ENCODE measurements around the gene NPBWR2. TPM values are rescaled to one million over a fixed set of nuclear protein-coding genes. Genes with fewer than 3 reads are reported as not detected.

NPBWR2 gene
- polyA plus RNA-seq, 3 donors from 2014 or later, result not detected

DNA sequence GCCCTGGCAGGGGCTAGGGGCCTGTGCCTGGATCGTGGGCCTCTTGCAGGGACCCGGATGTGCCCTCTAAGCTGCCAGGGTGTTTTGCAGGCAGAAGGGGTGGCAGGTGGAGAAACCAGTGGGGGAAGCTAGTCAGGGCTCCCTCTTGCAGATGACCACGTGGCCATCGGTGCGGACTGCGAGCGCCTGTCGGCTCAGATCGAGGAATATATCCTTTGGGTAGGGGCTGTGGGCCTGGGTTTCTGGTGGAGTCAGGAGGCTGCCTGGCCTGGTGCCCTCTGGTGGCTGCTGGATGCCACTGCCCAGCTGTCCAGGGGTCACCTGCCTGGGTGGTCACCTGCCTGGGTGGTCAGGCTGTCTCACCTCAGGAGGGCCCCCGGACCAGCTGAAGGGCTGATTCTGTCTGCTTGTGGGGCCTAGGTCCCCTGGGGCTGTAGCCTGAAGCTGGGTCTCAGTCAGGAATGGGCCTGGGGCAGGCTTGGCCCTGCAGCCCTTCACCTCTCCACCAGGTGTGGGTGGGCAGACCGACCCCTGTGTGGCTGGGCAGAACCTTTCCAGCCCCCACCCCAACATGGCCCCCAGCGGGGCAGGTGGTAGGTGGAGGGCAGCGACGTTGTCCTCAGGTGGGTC, 37.6 kb downstream of the NPBWR2 start:
- H3K4me3 Mint-ChIP-seq, result no peak overlapping the region
- H3K27me3 Mint-ChIP-seq (ENCODE audit: low read depth in 3 of 3), result peaks cover 0 to 3% (median 0%) of the 10 kb centered on the region in 3 donors
- no peak overlapping the region for H3K27ac Mint-ChIP-seq
- peaks cover 0 to 3% (median 3%) of the 10 kb centered on the region in 3 donors for H3K36me3 Mint-ChIP-seq
- H3K4me1 Mint-ChIP-seq, result peaks cover 24 to 34% of the 10 kb centered on the region in 2 donors
- peak in 1 of 3 donors; percentile 27 for DNase-seq
- no peaks in the 10 kb centered on the region for H3K9me3 Mint-ChIP-seq

DNA sequence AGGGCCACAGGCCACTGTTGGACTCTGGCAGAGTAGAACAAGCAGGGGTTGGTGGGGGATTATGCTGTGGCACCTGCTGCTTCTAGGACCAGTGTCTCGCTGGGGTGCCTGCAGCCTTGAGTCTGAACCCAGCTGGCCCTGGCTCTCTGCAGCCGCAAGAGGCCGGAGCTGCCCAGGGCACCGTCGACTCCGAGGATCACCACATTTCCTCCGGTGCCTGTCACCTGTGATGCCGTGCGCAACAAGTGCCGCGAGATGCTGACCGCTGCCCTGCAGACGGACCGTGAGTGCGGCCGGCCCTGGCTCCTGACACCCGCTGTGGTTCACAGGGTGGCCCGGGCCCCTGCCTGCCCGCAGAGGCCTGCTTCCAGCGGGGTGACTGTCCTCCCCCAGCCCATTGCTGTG, 38.2 kb downstream of the NPBWR2 start:
- peaks cover 24 to 40% of the 10 kb centered on the region in 2 donors for H3K4me1 Mint-ChIP-seq
- no peaks in the 10 kb centered on the region for H3K9me3 Mint-ChIP-seq
- peaks cover 0 to 3% (median 3%) of the 10 kb centered on the region in 3 donors for H3K36me3 Mint-ChIP-seq
- H3K27ac Mint-ChIP-seq, result no peak overlapping the region
- H3K27me3 Mint-ChIP-seq (ENCODE audit: low read depth in 3 of 3), result peaks cover 0 to 3% (median 0%) of the 10 kb centered on the region in 3 donors
- no peak for DNase-seq
- H3K4me3 Mint-ChIP-seq, result no peak overlapping the region

DNA sequence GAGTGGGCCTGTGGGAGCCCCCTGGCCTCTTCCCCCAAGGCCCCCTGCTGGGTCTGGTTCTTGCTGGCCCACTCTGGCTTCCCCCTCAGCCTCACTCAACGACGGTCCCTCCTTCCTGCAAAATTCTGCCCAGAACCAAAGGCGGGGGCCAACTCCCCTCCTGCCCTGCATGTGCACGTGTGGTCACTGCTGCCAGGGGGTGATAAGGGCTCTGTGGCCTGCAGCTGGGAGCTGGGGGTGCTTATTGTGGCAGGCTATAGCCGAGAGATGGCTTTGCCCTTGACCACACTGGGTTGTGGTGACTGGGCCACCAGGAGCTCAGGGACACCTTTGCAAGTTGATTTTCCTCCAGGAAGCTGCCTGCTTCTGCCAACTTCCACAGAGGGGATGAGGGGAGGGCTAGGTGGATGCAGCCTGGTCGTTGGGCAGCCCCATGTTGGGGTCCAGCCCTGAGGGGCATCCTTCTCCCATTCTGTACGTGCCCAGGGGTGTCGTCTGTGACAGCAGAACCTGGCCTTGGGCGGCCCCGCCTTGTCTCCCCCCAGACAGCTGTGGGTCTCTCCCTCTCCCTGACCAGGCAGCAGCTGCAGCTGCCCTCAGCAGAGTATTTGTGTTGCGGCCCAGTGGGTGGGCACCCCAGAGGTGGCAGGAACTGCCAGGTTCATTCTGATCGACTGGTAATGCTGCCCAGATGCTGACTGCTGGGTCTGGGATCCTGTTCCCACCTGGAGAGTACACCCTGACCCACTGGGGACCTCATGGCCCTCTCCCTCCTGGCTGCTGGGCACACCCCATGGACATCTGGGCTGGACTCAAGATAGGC, 38.8 kb downstream of the NPBWR2 start:
- peaks cover 0 to 3% (median 2%) of the 10 kb centered on the region in 3 donors for H3K27me3 Mint-ChIP-seq (ENCODE audit: low read depth in 3 of 3)
- no peak overlapping the region for H3K4me3 Mint-ChIP-seq
- peaks cover 0 to 3% (median 3%) of the 10 kb centered on the region in 3 donors for H3K36me3 Mint-ChIP-seq
- no peak for DNase-seq
- H3K27ac Mint-ChIP-seq, result no peak overlapping the region
- no peaks in the 10 kb centered on the region for H3K9me3 Mint-ChIP-seq
- peaks cover 30 to 46% of the 10 kb centered on the region in 2 donors for H3K4me1 Mint-ChIP-seq

DNA sequence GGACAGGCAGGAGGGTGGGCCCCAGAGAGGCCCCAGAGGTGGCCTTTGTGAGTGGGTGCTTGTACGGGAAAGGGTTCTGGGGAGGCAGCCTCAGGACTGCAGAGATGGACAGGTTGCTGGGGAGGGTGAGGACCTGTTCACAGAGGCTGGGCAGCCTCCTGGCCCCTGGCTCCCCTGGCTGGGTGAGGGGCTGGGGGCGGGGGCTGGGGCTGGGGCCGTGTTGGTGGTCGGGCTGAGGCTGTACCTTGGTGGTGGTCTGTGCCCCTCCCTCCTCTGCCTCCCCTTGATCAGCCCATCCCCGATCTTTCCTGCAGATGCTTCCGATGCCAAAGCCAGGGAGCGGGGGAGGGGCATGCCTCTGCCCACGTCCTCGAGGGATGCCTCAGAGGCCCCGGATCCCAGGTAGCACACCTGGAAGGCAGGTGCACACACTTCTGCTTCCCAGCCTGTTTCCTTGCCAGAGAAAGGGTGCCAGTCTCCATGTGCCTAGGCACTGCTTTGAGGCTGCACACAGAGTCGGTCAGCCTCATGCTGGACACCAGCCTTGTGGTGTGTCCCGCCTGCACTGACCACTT, 39.5 kb downstream of the NPBWR2 start:
- H3K4me3 Mint-ChIP-seq, result no peak overlapping the region
- no peaks in the 10 kb centered on the region for H3K9me3 Mint-ChIP-seq
- H3K4me1 Mint-ChIP-seq, result peaks cover 31 to 49% of the 10 kb centered on the region in 2 donors
- H3K27me3 Mint-ChIP-seq (ENCODE audit: low read depth in 3 of 3), result peaks cover 0 to 3% (median 2%) of the 10 kb centered on the region in 3 donors
- peak overlapping the region in 2 of 6 donors; percentile 17 to 55 for H3K27ac Mint-ChIP-seq
- no peak for DNase-seq
- H3K36me3 Mint-ChIP-seq, result no peaks in the 10 kb centered on the region

DNA sequence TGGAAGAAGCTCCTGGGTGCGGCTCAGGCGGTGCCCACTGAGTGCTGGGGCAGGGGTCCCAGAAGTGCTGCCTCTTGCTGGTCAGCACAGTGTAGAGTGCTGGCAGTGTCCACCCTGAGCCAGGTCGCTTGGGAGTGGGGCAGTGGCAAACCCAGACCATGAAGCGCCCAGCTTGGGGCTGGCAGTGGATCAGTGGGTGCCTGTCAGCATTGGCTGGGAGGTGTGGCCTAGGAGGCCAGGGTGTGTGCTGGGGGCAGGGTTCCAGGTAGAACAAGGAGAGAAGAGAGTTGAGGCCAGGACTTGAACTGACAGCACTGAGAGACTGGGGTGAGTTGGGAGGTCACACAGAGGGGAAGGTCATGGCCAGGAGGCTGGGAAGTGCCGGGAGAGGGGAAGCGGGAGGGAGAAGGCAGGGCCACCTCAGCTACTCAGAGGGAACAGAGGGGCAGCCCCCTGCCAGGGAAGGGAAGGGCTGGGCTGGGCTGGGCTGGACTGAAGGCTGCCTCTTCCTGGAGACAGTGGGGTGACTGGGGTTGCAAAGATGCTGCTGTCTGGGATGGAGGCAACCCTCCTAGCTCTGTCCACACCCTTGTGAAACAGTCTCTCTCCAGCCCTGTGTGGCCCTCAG, 40.2 kb downstream of the NPBWR2 start:
- H3K27me3 Mint-ChIP-seq (ENCODE audit: low read depth in 3 of 3), result peaks cover 0 to 3% (median 2%) of the 10 kb centered on the region in 3 donors
- H3K4me3 Mint-ChIP-seq, result peak overlapping the region in 2 of 5 donors; percentile 12 to 13
- no peak for DNase-seq
- peaks cover 31 to 51% of the 10 kb centered on the region in 2 donors for H3K4me1 Mint-ChIP-seq
- no peaks in the 10 kb centered on the region for H3K9me3 Mint-ChIP-seq
- no peaks in the 10 kb centered on the region for H3K36me3 Mint-ChIP-seq
- peak overlapping the region in 4 of 6 donors; percentile 35 to 76 (median 53) for H3K27ac Mint-ChIP-seq

DNA sequence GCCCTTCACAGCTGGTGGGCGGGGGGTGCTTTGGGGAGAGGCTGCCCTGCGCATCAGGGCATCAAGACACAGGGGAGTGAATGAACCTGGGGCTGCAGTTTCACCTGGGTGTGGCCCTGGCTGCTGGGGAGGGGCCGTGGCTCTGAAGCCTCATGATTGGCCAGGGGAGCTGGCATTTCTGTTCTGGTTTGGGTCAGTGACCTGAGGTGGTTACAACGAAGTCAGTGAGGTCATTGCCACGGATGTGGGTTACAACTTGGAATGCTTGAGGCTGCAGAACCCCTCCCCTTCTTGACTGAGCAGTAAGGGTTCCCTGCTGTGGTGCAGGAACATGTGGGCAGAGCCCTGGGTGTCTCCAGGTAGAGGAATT, 41.4 kb downstream of the NPBWR2 start:
- peak; percentile 84 to 86 (median 86) for DNase-seq
- peaks cover 0 to 3% (median 2%) of the 10 kb centered on the region in 3 donors for H3K27me3 Mint-ChIP-seq (ENCODE audit: low read depth in 3 of 3)
- no peaks in the 10 kb centered on the region for H3K36me3 Mint-ChIP-seq
- H3K9me3 Mint-ChIP-seq, result no peaks in the 10 kb centered on the region
- H3K4me1 Mint-ChIP-seq, result peaks cover 31 to 53% of the 10 kb centered on the region in 2 donors
- peak overlapping the region; percentile 64 to 96 (median 88) for H3K27ac Mint-ChIP-seq
- H3K4me3 Mint-ChIP-seq, result peak overlapping the region; percentile 71 to 81 (median 78)

DNA sequence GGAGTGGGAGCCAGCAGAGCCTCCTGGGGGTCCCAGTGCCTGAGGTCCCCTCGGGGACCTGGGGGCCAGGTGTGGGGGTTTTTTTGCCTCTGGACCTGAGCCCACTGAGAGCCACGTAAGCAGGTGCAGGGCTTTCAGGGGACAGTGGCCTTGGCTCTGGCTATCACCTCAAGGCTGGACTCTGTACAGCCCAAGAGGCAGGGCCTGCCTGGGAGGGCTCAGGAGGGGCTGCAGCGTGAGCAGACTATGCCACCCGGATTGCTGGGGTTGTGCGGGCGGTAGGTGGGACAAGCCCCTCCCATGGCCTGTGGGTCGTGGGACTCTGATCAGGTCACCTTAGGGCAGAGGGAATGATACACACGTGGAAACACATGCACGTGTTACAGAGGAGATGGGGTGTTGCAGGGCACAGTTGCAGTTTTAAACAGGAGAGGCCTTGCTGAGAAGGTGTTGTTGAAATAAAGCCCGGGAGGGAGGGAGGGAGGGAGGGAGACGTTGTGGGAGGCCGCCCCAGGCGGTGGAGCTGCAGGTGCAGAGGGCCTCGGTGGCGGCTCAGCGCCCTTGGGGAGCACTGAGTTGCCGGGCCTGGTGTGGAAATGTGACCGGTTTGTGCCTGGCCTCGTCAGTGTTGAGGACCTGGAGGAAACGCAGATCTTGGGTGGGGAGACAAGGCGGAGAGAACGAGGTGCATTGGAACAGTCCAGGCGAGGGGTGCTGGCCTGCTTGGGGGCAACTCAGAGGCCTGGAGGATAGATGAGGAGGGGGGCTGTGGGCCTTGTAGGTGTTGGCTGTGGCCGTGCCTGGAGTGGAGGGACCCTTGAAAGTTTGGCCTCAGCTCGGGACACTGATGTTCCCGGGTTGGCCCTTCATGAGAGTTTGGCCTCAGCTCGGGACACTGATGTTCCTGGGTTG, 42.0 kb downstream of the NPBWR2 start:
- peaks cover 0 to 3% (median 2%) of the 10 kb centered on the region in 3 donors for H3K27me3 Mint-ChIP-seq (ENCODE audit: low read depth in 3 of 3)
- peak overlapping the region; percentile 71 to 81 (median 78) for H3K4me3 Mint-ChIP-seq
- DNase-seq, result no peak
- H3K27ac Mint-ChIP-seq, result peak overlapping the region; percentile 64 to 96 (median 88)
- no peaks in the 10 kb centered on the region for H3K36me3 Mint-ChIP-seq
- H3K9me3 Mint-ChIP-seq, result no peaks in the 10 kb centered on the region
- H3K4me1 Mint-ChIP-seq, result peaks cover 31 to 53% of the 10 kb centered on the region in 2 donors

DNA sequence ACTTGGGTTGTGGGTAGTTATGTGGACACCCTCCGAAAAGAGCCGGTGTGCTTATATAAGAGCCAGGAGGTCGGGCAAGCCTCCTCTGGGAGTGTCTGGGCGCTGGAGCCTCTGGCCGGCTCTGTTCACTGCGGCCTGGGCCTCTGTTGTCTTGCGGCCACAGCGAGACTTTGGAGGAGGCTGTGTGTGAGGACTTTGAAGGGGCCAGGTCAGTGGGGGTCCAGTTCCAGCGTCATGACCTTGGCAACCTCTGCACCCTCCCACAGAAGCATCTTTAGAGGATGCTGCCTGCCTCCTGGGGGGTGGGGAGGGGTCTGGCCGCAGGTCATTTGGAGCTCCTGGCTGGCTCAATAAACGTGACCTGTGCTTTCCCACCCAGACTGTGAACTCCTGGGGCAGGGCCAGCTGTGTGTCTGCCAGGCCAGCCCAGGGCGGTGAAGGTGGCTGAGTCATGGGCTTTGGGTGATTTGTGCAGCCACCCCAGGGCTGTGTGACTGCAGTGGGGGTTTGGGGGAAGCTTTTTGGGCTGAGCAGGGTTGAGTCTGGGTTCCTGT, 43.1 kb downstream of the NPBWR2 start:
- no peaks in the 10 kb centered on the region for H3K36me3 Mint-ChIP-seq
- H3K9me3 Mint-ChIP-seq, result no peaks in the 10 kb centered on the region
- H3K27ac Mint-ChIP-seq, result peak overlapping the region in 3 of 6 donors; percentile 62 to 84 (median 84)
- peaks cover 31 to 53% of the 10 kb centered on the region in 2 donors for H3K4me1 Mint-ChIP-seq
- DNase-seq, result no peak
- H3K27me3 Mint-ChIP-seq (ENCODE audit: low read depth in 3 of 3), result peaks cover 0 to 5% (median 2%) of the 10 kb centered on the region in 3 donors
- peak overlapping the region; percentile 76 to 80 (median 79) for H3K4me3 Mint-ChIP-seq

DNA sequence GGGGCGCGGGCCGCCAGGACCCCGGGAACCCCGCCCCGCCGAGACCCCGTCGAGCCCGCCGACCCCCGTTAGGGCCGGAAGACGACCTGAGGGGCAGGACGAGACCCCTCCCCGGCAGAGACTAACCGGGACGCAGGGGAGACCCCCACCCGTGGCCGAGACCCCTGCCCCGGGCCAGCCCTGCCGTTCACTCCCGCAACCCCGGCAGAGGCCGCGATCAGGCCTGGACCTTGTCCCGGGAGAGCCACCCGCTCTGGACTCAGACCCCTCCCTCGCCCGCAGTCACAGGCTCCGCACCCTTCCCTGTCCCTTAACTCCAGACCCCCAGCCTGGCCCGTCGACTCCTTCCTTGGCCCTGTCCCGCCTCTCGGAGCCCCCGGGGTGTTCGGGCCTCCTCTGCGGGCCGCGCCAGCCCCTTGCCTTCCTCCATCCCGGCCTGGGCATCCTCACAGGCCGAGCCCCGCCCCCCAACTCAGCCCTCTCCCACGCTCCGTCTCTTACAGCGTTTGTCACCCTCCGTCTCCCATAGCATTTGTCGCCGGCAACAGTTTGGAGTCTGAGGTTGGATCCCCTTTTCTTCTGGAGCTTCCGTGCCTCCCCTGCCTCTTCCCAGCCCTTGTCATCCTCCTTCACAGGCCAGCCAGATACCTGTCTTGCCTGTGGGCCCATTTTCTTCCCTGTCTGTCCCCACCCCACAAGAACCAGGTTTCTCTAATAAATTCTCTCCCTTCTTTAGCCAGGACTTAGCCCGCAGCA, 43.8 kb downstream of the NPBWR2 start:
- H3K27ac Mint-ChIP-seq, result peak overlapping the region in 4 of 6 donors; percentile 53 to 84 (median 71)
- no peaks in the 10 kb centered on the region for H3K36me3 Mint-ChIP-seq
- peak overlapping the region; percentile 76 to 80 (median 79) for H3K4me3 Mint-ChIP-seq
- H3K27me3 Mint-ChIP-seq (ENCODE audit: low read depth in 3 of 3), result peaks cover 0 to 5% (median 4%) of the 10 kb centered on the region in 3 donors
- no peaks in the 10 kb centered on the region for H3K9me3 Mint-ChIP-seq
- H3K4me1 Mint-ChIP-seq, result peaks cover 31 to 50% of the 10 kb centered on the region in 2 donors
- DNase-seq, result no peak

DNA sequence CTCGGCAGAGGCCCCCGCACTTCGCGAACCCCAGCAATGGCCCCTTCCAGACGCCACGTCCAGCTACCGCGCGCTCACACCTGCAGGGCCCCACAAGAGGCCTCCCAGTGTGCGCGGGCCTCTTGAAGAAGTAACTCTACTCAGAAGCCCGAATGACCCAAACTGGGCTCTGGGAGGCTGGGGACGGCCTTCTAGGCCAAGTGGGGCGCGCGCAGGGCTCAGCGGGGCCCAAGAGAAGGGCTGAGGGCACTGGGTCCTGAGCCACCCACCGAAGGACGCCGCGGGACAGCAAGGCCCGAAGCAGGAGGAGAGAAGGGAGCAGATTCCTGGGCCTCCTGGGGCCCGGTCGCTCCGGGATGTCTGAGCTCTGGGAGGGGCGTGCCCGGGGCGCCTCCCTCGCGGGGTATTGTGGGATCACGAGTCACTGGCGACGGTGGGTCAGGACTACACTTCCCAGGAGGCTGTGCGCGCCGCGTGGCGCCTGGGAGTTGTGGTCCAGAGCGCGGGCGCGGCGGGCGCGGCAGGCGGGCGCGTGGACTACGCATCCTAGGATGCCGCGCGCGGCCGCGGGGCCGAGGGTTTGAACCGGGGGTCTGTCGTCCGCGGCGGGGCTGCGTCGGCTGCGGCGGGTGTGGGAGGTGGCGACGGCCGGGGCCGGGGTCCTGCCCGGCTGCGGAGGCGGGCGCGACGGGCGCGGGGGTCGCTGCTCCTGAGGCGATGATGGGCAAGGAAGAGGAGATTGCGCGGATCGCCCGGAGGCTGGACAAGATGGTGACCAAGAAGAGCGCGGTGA, 44.6 kb downstream of the NPBWR2 start, which contains the start of gene TCEA2:
TSS of gene TCEA2 (plus strand) at position 603 of the 793 bp plus-strand sequence. CDS start at position 718, 115 bp downstream.
- DNase-seq, result peak; percentile 83 to 86 (median 84)
- peaks cover 1 to 5% (median 4%) of the 10 kb centered on the region in 3 donors for H3K27me3 Mint-ChIP-seq (ENCODE audit: low read depth in 3 of 3)
- H3K4me1 Mint-ChIP-seq, result peaks cover 31 to 49% of the 10 kb centered on the region in 2 donors
- no peaks in the 10 kb centered on the region for H3K36me3 Mint-ChIP-seq
- no peaks in the 10 kb centered on the region for H3K9me3 Mint-ChIP-seq
- peak within 1 kb of the TSS in 5 of 6 donors; percentile 40 to 84 (median 62) for H3K27ac Mint-ChIP-seq
- peak within 1 kb of the TSS; percentile 76 to 80 (median 79) for H3K4me3 Mint-ChIP-seq

DNA sequence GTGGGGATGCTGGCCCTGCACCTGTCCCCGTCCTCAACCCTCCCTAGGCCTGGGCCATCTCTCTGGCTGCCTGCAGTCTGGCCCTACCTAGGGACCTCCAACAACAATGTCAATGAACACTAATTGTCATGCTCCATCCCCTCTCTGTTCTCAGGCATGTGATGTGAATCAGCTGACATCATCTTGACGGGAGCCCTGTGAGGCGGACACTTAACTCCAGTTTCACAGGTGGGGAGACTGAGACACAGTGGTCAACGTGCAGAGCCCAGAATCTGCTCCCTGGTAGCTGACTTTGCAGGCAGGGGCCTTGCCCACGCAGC, 45.1 kb downstream of the NPBWR2 start:
- Mint-ChIP-seq H3K4me1 (peaks cover 28 to 50% of the 10 kb centered on the region in 2 donors), H3K4me3 (peak overlapping the region in 3 of 5 donors; percentile 18 to 71 (median 66)), H3K9me3 (no peaks in the 10 kb centered on the region), H3K36me3 (no peaks in the 10 kb centered on the region), H3K27ac (no peak overlapping the region), H3K27me3 (ENCODE audit: low read depth in 3 of 3) (peaks cover 3 to 6% (median 5%) of the 10 kb centered on the region in 3 donors)
- DNase-seq, result no peak

Data from immature natural killer cell (primary cell).